Osteoblast (primary cell): ENCODE measurements around the gene OLFM2. TPM values are rescaled to one million over a fixed set of nuclear protein-coding genes. Genes with fewer than 3 reads are reported as not detected.
"Not testable (repeated sequence)": the region's sequence is repeated elsewhere in the genome, so short reads cannot be mapped to it uniquely, and the experiment has no call there.

Source experiments
- DNase-seq: peaks from one replicate; pipeline ENCODE4 v3.0.0; 2011; ENCODE audit warnings: low spot score, mixed read lengths; ENCODE audit not compliant: insufficient read length; ENCODE audit errors: missing footprints
- H2AFZ ChIP-seq: 2 replicates; pipeline ENCODE4 v1.6.0; 2011; ENCODE audit warnings: mild to moderate bottlenecking, low read length
- H3K27ac ChIP-seq: 2 replicates; pipeline ENCODE4 v1.5.1; 2011; ENCODE audit warnings: mild to moderate bottlenecking, low read depth, low read length, moderate library complexity
- H3K27me3 ChIP-seq: 2 replicates; pipeline ENCODE4 v1.6.0; 2012; ENCODE audit warnings: mild to moderate bottlenecking, control low read depth, inconsistent platforms, low read length, moderate library complexity; ENCODE audit not compliant: insufficient read depth
- H3K36me3 ChIP-seq: 2 replicates; pipeline ENCODE4 v1.5.1; 2011; ENCODE audit warnings: mild to moderate bottlenecking, low read length, control low read depth, moderate library complexity; ENCODE audit not compliant: insufficient read depth
- H3K4me1 ChIP-seq: 2 replicates; pipeline ENCODE4 v1.5.1; 2011; ENCODE audit warnings: mild to moderate bottlenecking, low read length, control low read depth, moderate library complexity; ENCODE audit not compliant: insufficient read depth
- H3K4me2 ChIP-seq: 2 replicates; pipeline ENCODE4 v1.6.0; 2011; ENCODE audit warnings: mild to moderate bottlenecking, low read length; ENCODE audit not compliant: insufficient read depth
- H3K4me3 ChIP-seq: fragments of 200-600 bp; sonication (generic); 3 replicates; pipeline ENCODE4 v1.5.1; 2012; ENCODE audit warnings: mild to moderate bottlenecking, low read length, inconsistent platforms; ENCODE audit not compliant: insufficient read depth
- H3K79me2 ChIP-seq: 2 replicates; pipeline ENCODE4 v1.6.0; 2012; ENCODE audit warnings: mild to moderate bottlenecking, low read length, control low read depth, inconsistent platforms; ENCODE audit not compliant: insufficient read depth
- H3K9me3 ChIP-seq: 2 replicates; pipeline ENCODE4 v1.5.1; 2011; ENCODE audit warnings: low read depth, low read length, control low read depth
- H4K20me1 ChIP-seq: 2 replicates; pipeline ENCODE4 v1.6.0; 2012; ENCODE audit warnings: mild to moderate bottlenecking, low read length, control low read depth; ENCODE audit not compliant: insufficient read depth
- CTCF ChIP-seq: IDR thresholded peaks from 2 replicates; pipeline ENCODE4 v1.5.1; 2011; ENCODE audit warnings: mild to moderate bottlenecking, low read depth, low read length, moderate library complexity; ENCODE audit errors: extremely low read depth
- total RNA-seq: library from RNA; depleted of rRNA; stranded (reverse); fragments of >200 nt; gene quantifications from 2 replicates; pipeline ENCODE4 v1.2.3, GENCODE V29; 2012

The OLFM2 gene
- total RNA-seq, 1 donor, result 0.72 TPM

GRCh38 chr19:9849791-9850190, 86.5 kb downstream of the OLFM2 start:
- no peak overlapping the region for H3K27ac ChIP-seq
- TF ChIP-seq CTCF, result no peak
- peaks cover 26% of the 10 kb centered on the region for H4K20me1 ChIP-seq
- H3K79me2 ChIP-seq, result peaks cover 20% of the 10 kb centered on the region
- H3K9me3 ChIP-seq, result no peaks in the 10 kb centered on the region
- peaks cover 11% of the 10 kb centered on the region for H3K4me1 ChIP-seq
- H2AFZ ChIP-seq, result no peak overlapping the region
- peaks cover 7% of the 10 kb centered on the region for H3K36me3 ChIP-seq
- H3K4me2 ChIP-seq, result no peak overlapping the region
- DNase-seq, result no peak
- H3K4me3 ChIP-seq, result no peak overlapping the region
- no peaks in the 10 kb centered on the region for H3K27me3 ChIP-seq

GRCh38 chr19:9848762-9849161, 87.6 kb downstream of the OLFM2 start:
- peaks cover 15% of the 10 kb centered on the region for H3K36me3 ChIP-seq
- peaks cover 11% of the 10 kb centered on the region for H3K4me1 ChIP-seq
- H3K4me3 ChIP-seq, result no peak overlapping the region
- peaks cover 26% of the 10 kb centered on the region for H3K79me2 ChIP-seq
- no peaks in the 10 kb centered on the region for H3K9me3 ChIP-seq
- no peak overlapping the region for H3K27ac ChIP-seq
- DNase-seq, result no peak
- peaks cover 28% of the 10 kb centered on the region for H4K20me1 ChIP-seq
- TF ChIP-seq CTCF, result no peak
- H3K27me3 ChIP-seq, result no peaks in the 10 kb centered on the region
- no peak overlapping the region for H3K4me2 ChIP-seq
- no peak overlapping the region for H2AFZ ChIP-seq

DNA sequence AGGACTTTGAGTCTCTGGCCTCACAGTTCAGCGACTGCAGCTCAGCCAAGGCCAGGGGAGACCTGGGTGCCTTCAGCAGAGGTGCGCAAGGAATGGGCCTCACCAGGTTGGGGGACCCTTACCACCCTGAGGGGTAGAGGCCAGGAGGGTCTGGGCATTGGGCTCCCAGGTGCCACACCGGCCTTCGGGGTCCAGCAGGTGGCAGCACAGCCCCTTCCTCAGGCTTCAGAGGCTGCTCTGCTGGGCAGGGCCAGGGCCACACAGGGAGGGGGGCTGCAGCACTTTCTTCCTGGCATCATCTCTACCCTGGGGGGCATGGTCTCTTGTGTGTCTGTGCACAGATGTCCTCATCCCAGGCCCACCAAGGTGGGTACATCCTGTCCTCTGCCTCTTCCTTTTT, 88.3 kb downstream of the OLFM2 start:
- H3K79me2 ChIP-seq, result peaks cover 26% of the 10 kb centered on the region
- no peak overlapping the region for H3K27ac ChIP-seq
- H3K9me3 ChIP-seq, result no peaks in the 10 kb centered on the region
- H3K4me1 ChIP-seq, result peaks cover 11% of the 10 kb centered on the region
- H4K20me1 ChIP-seq, result peaks cover 28% of the 10 kb centered on the region
- no peak for DNase-seq
- TF ChIP-seq CTCF, result peak; percentile 27
- no peak overlapping the region for H3K4me3 ChIP-seq
- no peaks in the 10 kb centered on the region for H3K27me3 ChIP-seq
- H3K4me2 ChIP-seq, result no peak overlapping the region
- H3K36me3 ChIP-seq, result peaks cover 20% of the 10 kb centered on the region
- no peak overlapping the region for H2AFZ ChIP-seq

- Histone ChIP-seq H2AFZ (no peak overlapping the region), H3K27me3 (no peaks in the 10 kb centered on the region), H3K79me2 (peaks cover 29% of the 10 kb centered on the region), H3K4me2 (no peak overlapping the region), H3K27ac (peak overlapping the region; percentile 85), H4K20me1 (peaks cover 28% of the 10 kb centered on the region), H3K4me1 (peaks cover 11% of the 10 kb centered on the region), H3K36me3 (peaks cover 28% of the 10 kb centered on the region), H3K4me3 (no peak overlapping the region), H3K9me3 (no peaks in the 10 kb centered on the region)
- peak; percentile 89 for TF ChIP-seq CTCF
- peak; percentile 100 for DNase-seq
Observed at GRCh38 chr19:9847087-9847671, 89.1 kb downstream of the OLFM2 start.

DNA sequence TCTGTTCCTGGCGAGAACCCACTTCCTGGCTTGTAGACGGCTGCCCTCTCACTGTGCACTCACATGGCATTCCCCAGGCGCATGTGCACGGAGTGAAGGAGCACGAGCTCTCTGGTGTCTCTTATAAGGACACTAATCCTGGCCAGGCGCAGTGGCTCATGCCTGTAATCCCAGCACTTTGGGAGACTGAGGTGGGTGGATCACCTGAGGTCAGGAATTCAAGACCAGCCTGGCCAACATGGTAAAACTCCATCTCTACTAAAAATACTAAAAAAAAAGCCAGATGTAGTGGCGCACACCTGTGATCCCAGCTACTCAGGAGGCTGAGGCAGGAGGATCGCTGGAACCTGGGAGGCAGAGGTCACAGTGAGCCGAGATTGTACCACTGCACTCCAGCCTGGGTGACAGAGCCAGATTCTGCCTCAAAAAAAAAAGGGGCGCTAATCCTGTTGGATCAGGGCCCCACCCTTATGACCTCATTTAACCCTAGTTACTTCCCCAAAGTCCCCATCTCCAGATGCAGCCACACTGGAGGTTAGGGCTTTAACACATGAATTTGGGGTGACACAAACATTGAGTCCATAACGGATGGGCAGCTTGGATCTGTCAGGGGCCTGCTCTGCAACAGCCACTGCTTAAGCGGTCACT, 92.6 kb downstream of the OLFM2 start:
- H3K36me3 ChIP-seq, result peaks cover 46% of the 10 kb centered on the region
- DNase-seq, result not testable (repeated sequence)

More for the DNA sequence above, 92.6 kb downstream of the OLFM2 start:
- H3K4me3 ChIP-seq, H3K27ac ChIP-seq, H3K9me3 ChIP-seq, H3K27me3 ChIP-seq, H2AFZ ChIP-seq, H3K4me2 ChIP-seq: not testable (repeated sequence)
- Histone ChIP-seq H4K20me1 (peaks cover 34% of the 10 kb centered on the region), H3K79me2 (peaks cover 37% of the 10 kb centered on the region), H3K4me1 (peaks cover 11% of the 10 kb centered on the region)
